CD4-positive, alpha-beta memory T cell (primary cell): ENCODE results near the gene CASP12. TPM values are rescaled to one million over a fixed set of nuclear protein-coding genes. Genes with fewer than 3 reads are reported as not detected.

Source experiments
- CTCF ChIA-PET: fragments of 350-600 bp; sonication (Branson Sonifier 250); formaldehyde crosslinking; loops from one replicate; lab custom pipeline; 2021; ENCODE audit warnings: inconsistent platforms; ENCODE audit not compliant: partially characterized antibody; lab: Charles Lee
- POLR2A ChIA-PET: fragments of 350-600 bp; sonication (Branson Sonifier 250); formaldehyde crosslinking; loops from one replicate; lab custom pipeline; 2021; ENCODE audit not compliant: partially characterized antibody; lab: Charles Lee
- DNase-seq, 5 donors: peaks; one replicate each; pipeline versions ENCODE4 v3.0.0 to v3.0.0-alpha.2; 2020 to 2022; ENCODE audit warnings: mixed read lengths in 1 of 5
- H3K27ac ChIP-seq: one replicate; pipeline ENCODE4 v1.7.0; 2013; ENCODE audit warnings: low read depth, low read length
- H3K27me3 ChIP-seq: 2 replicates; pipeline ENCODE4 v1.7.0; 2013; ENCODE audit warnings: mild to moderate bottlenecking, low read length, moderate library complexity; ENCODE audit not compliant: insufficient read depth
- H3K36me3 ChIP-seq: 2 replicates; pipeline ENCODE4 v1.7.0; 2013; ENCODE audit warnings: mild to moderate bottlenecking, low read length, moderate library complexity; ENCODE audit not compliant: insufficient read depth
- H3K4me1 ChIP-seq: 2 replicates; pipeline ENCODE4 v1.7.0; 2013; ENCODE audit warnings: mild to moderate bottlenecking, low read length, moderate library complexity; ENCODE audit not compliant: insufficient read depth
- H3K4me3 ChIP-seq, 2 donors: one replicate each; pipeline ENCODE4 v1.7.0; 2013; ENCODE audit warnings: low read length in 2 of 2, mild to moderate bottlenecking in 1 of 2
- H3K9me3 ChIP-seq, 2 donors: one replicate each; pipeline ENCODE4 v1.7.0; 2013; ENCODE audit warnings: low read length in 2 of 2, control low read depth in 1 of 2; ENCODE audit not compliant: control insufficient read depth in 1 of 2
- H3K27ac Mint-ChIP-seq, 7 donors: one replicate each; pipeline ENCODE4 v1.8.0; 2020 to 2021; ENCODE audit warnings: mixed read lengths in 7 of 7, mild to moderate bottlenecking in 6 of 7, inconsistent platforms in 3 of 7, moderate library complexity in 3 of 7
- H3K27me3 Mint-ChIP-seq, 2 donors: one replicate each; pipeline ENCODE4 v1.8.0; 2020 to 2021; ENCODE audit warnings: mixed read lengths in 2 of 2
- H3K36me3 Mint-ChIP-seq, 2 donors: one replicate each; pipeline ENCODE4 v1.8.0; 2020 to 2021; ENCODE audit warnings: mixed read lengths in 2 of 2, inconsistent platforms in 1 of 2, mild to moderate bottlenecking in 1 of 2
- H3K4me1 Mint-ChIP-seq, 4 donors: one replicate each; pipeline ENCODE4 v1.8.0; 2020 to 2021; ENCODE audit warnings: mixed read lengths in 4 of 4, mild to moderate bottlenecking in 1 of 4
- H3K4me3 Mint-ChIP-seq, 8 donors: one replicate each; pipeline ENCODE4 v1.8.0; 2020 to 2021; ENCODE audit warnings: mixed read lengths in 8 of 8, mild to moderate bottlenecking in 7 of 8, moderate library complexity in 6 of 8, inconsistent platforms in 3 of 8
- H3K9me3 Mint-ChIP-seq, 8 donors: one replicate each; pipeline ENCODE4 v1.8.0; 2020 to 2021; ENCODE audit warnings: mixed read lengths in 8 of 8, mild to moderate bottlenecking in 5 of 8, inconsistent platforms in 3 of 8, moderate library complexity in 1 of 8
- intact Hi-C: fragments of 100-400 bp; cut with micrococcal nuclease; formaldehyde crosslinking; loops from one replicate; pipeline ENCODE4 v1.15.1; 2023
- polyA plus RNA-seq, 2 donors: library from polyadenylated mRNA; unstranded; fragments of 300-500 nt; fragmentation: Illumina TruSeq; gene quantifications; one replicate each; pipeline ENCODE4 v1.2.3, GENCODE V29; 2021
- total RNA-seq, 2 experiments: library from RNA; stranded (reverse); gene quantifications; one replicate each; pipeline ENCODE4 v1.2.3, GENCODE V29; 2021

CASP12 gene
- total and polyA plus RNA-seq, 4 experiments from 2014 or later: 0.28 TPM; not detected in 3

- DNase-seq: no peak
- H3K27me3 ChIP-seq: no peaks in the 10 kb centered on the region
- intact Hi-C loops: no loop called here
- H3K27ac ChIP-seq: no peak overlapping the region
- peaks cover 13 to 18% of the 10 kb centered on the region in 2 donors for H3K36me3 Mint-ChIP-seq
- no peaks in the 10 kb centered on the region for H3K27me3 Mint-ChIP-seq
- H3K4me3 Mint-ChIP-seq: no peak overlapping the region
- peaks cover 10 to 30% (median 21%) of the 10 kb centered on the region in 8 donors for H3K9me3 Mint-ChIP-seq
- H3K4me1 ChIP-seq: peaks cover 4% of the 10 kb centered on the region
- H3K4me1 Mint-ChIP-seq: peaks cover 11 to 26% (median 16%) of the 10 kb centered on the region in 4 donors
- CTCF ChIA-PET: interaction anchor here (1.3 kb wide), 1 partner anchor 12 kb away, joined by 3 read pairs; no protein-coding TSS in a partner anchor
- no peak overlapping the region for H3K27ac Mint-ChIP-seq
- no peaks in the 10 kb centered on the region for H3K9me3 ChIP-seq
- POLR2A ChIA-PET: no interaction called here
- no peaks in the 10 kb centered on the region for H3K36me3 ChIP-seq
- H3K4me3 ChIP-seq: no peak overlapping the region
Observed at GRCh38 chr11:104928811-104929210, 30.6 kb upstream of the CASP12 start.

GRCh38 chr11:104926771-104927611 is 28.7 kb upstream of the CASP12 start:
- H3K27me3 Mint-ChIP-seq: no peaks in the 10 kb centered on the region
- no peak overlapping the region for H3K27ac Mint-ChIP-seq
- no peak overlapping the region for H3K27ac ChIP-seq
- ChIA-PET POLR2A (interaction anchor here (1.0 kb wide), 1 partner anchor 10 kb away, joined by 3 read pairs; no protein-coding TSS in a partner anchor), CTCF (interaction anchor here (1.4 to 1.5 kb wide), 2 partner anchors 13 to 19 kb away, joined by 3 to 4 read pairs; no protein-coding TSS in a partner anchor)
- H3K4me3 ChIP-seq: no peak overlapping the region
- peaks cover 10 to 34% (median 21%) of the 10 kb centered on the region in 8 donors for H3K9me3 Mint-ChIP-seq
- H3K36me3 ChIP-seq: no peaks in the 10 kb centered on the region
- H3K27me3 ChIP-seq: no peaks in the 10 kb centered on the region
- no peaks in the 10 kb centered on the region for H3K9me3 ChIP-seq
- peaks cover 13 to 18% of the 10 kb centered on the region in 2 donors for H3K36me3 Mint-ChIP-seq
- intact Hi-C loops: no loop called here
- peak in 1 of 5 donors; percentile 35 for DNase-seq
- peaks cover 1 to 10% (median 2%) of the 10 kb centered on the region in 4 donors for H3K4me1 Mint-ChIP-seq
- no peak overlapping the region for H3K4me3 Mint-ChIP-seq
- no peaks in the 10 kb centered on the region for H3K4me1 ChIP-seq

DNA sequence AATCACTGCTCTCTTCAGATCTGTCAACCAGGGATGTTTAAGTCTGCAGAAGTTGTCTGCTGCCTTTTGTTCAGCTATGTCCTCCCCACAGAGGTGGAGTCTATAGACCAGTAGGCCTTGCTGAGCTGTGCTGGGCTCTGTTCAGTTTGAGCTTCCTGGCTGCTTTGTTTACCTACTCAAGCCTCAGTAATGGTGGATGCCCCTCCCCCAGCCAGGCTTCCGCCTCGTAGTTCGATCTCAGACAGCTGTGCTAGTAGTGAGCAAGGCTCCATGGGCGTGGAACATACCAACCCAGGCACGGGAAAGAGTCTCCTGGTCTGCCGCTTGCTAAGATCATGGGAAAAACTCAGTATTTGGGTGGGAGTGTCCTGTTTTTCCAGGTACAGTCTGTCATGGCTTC is 27.6 kb upstream of the CASP12 start:
- H3K27ac ChIP-seq: no peak overlapping the region
- peaks cover 0 to 4% (median 1%) of the 10 kb centered on the region in 4 donors for H3K4me1 Mint-ChIP-seq
- no peaks in the 10 kb centered on the region for H3K27me3 Mint-ChIP-seq
- ChIA-PET CTCF (interaction anchor here (1.5 kb wide), 1 partner anchor 14 kb away, joined by 4 read pairs; no protein-coding TSS in a partner anchor), POLR2A (no interaction called here)
- H3K4me3 Mint-ChIP-seq: no peak overlapping the region
- H3K4me1 ChIP-seq: no peaks in the 10 kb centered on the region
- no peak for DNase-seq
- peaks cover 13 to 18% of the 10 kb centered on the region in 2 donors for H3K36me3 Mint-ChIP-seq
- no peaks in the 10 kb centered on the region for H3K9me3 ChIP-seq
- H3K4me3 ChIP-seq: no peak overlapping the region
- H3K9me3 Mint-ChIP-seq: peaks cover 10 to 34% (median 22%) of the 10 kb centered on the region in 8 donors
- intact Hi-C loops: no loop called here
- no peak overlapping the region for H3K27ac Mint-ChIP-seq
- H3K27me3 ChIP-seq: no peaks in the 10 kb centered on the region
- H3K36me3 ChIP-seq: no peaks in the 10 kb centered on the region

DNA sequence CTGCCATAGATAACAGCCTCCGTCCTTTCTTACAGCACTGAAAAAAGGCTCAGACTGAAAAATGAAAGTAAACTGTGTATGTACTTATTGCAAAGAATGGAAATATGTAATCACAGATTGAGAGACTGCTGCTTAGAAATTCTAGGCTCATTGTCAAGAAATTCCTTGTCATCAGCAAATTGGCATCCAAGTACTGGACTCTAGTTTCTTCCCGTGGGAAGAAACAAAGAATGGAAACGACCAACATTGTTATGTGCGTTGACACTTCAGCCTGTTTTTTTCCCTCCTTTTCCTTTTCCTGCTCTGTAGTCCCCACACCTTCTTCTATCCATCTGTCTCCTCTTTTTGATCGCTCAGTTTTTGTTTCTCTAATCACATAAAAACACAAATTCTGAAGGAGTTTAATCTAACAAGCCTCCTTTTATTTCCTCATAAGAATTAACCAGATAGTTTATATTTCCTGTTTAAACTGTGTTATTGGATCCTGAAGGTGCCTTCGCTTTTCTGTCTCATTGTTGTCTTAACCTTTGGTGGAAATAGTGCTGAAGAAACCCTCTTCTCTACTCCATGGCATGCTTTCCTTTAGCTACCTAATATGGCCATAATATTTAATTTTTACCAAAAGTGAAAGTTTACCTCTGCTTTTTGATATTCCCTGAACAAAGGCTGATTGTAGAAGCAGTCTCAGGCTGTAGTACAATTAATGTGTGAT is 20.0 kb upstream of the CASP12 start:
- H3K4me3 Mint-ChIP-seq: peak overlapping the region; percentile 79 to 99 (median 96)
- H3K27ac Mint-ChIP-seq: peak overlapping the region; percentile 79 to 99 (median 97)
- POLR2A ChIA-PET: interaction anchor here (1.0 to 4.1 kb wide), 6 partner anchors 10 to 212 kb away, joined by 3 to 21 read pairs (median 11); partner anchors contain the start of genes CASP12 and CASP4
- peaks cover 0 to 5% (median under 1%) of the 10 kb centered on the region in 8 donors for H3K9me3 Mint-ChIP-seq
- Histone ChIP-seq H3K9me3 (no peaks in the 10 kb centered on the region), H3K4me3 (peak overlapping the region; percentile 56 to 75), H3K27me3 (no peaks in the 10 kb centered on the region), H3K27ac (peak overlapping the region; percentile 56), H3K4me1 (peaks cover 54% of the 10 kb centered on the region), H3K36me3 (no peaks in the 10 kb centered on the region)
- CTCF ChIA-PET: interaction anchor here (0.7 to 2.3 kb wide), 9 partner anchors 10 to 309 kb away, joined by 3 to 12 read pairs (median 3); no protein-coding TSS in a partner anchor
- peak in 3 of 5 donors; percentile 33 to 46 (median 40) for DNase-seq
- H3K27me3 Mint-ChIP-seq: no peaks in the 10 kb centered on the region
- H3K36me3 Mint-ChIP-seq: peaks cover 0 to 5% of the 10 kb centered on the region in 2 donors
- peaks cover 42 to 67% (median 50%) of the 10 kb centered on the region in 4 donors for H3K4me1 Mint-ChIP-seq
- intact Hi-C loops: loop anchor here (1.0 to 5.0 kb wide), 5 partner anchors 16 to 309 kb away; no protein-coding TSS in a partner anchor

DNA sequence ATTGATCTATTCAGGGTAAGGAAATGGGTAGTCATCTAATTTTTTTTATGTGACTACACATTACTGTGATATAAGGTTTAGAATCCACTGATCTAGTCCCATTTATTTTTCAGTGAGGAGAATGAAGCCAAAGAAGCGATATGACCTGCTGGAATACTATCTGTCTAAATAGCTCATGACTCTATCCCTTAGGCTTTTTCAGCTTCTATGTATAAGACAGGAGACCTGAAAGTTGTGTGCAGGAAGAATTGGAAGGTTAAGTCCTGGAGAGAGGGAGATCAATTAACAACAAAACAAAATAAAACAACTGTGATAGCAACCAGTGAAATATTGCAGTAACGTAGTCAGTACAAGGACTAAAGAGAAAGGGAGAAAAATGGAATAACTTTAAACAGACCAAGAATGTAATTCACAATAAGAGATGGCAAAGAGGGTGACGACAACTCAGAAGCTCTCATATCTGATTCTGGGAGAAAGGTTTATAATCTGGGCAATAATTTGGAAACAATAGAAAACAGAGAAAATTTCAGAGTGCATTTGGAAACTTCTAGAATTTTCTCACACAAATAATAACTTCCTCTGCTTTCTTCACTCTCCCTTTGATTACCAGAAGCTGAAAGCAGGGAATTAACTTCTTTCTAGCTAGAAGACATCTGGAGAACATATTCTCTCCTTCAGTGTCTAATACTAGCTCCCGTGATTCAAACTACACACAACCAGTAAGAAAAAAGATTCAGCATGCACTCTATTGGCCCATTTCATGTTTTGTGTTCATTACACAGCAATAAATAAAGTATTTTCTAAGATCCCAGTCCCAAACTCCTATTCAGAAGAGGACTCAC is 19.2 kb upstream of the CASP12 start:
- peaks cover 0 to 5% (median 0%) of the 10 kb centered on the region in 8 donors for H3K9me3 Mint-ChIP-seq
- POLR2A ChIA-PET: interaction anchor here (0.6 to 4.1 kb wide), 13 partner anchors 9 to 308 kb away, joined by 3 to 21 read pairs (median 3); partner anchors contain the start of genes CASP12 and CASP4
- H3K4me3 ChIP-seq: peak overlapping the region; percentile 56 to 75
- H3K36me3 Mint-ChIP-seq: peaks cover 0 to 5% of the 10 kb centered on the region in 2 donors
- H3K4me1 Mint-ChIP-seq: peaks cover 47 to 74% (median 56%) of the 10 kb centered on the region in 4 donors
- H3K27me3 Mint-ChIP-seq: no peaks in the 10 kb centered on the region
- peak overlapping the region; percentile 79 to 99 (median 97) for H3K27ac Mint-ChIP-seq
- H3K4me1 ChIP-seq: peaks cover 60% of the 10 kb centered on the region
- no peaks in the 10 kb centered on the region for H3K36me3 ChIP-seq
- no peaks in the 10 kb centered on the region for H3K9me3 ChIP-seq
- H3K27ac ChIP-seq: peak overlapping the region; percentile 56
- CTCF ChIA-PET: interaction anchor here (0.9 to 2.3 kb wide), 8 partner anchors 11 to 309 kb away, joined by 3 to 12 read pairs (median 4); no protein-coding TSS in a partner anchor
- H3K27me3 ChIP-seq: no peaks in the 10 kb centered on the region
- peak overlapping the region; percentile 79 to 99 (median 96) for H3K4me3 Mint-ChIP-seq
- intact Hi-C loops: loop anchor here (1.0 to 5.0 kb wide), 6 partner anchors 17 to 309 kb away; no protein-coding TSS in a partner anchor
- DNase-seq: peak in 1 of 5 donors; percentile 46

DNA sequence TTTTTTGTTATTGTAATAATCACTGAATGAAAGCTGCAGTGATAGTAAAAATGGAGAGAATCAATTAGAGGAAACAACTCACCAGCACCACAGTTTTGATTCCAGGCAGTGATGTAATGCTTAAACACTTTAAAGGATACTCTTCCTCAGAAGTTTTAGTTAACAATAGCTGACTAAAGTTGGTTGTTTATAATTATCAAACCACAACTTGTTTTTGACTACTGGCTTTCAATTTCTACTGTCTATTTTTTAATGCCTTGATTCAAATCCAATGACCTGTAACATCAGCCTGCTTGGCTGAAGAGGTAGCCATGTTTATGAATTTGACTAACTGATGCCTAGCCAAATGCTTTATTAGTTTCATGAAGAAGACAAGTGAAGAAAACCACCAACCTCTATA is 18.2 kb upstream of the CASP12 start:
- H3K4me3 ChIP-seq: peak overlapping the region in 1 of 2 donors; percentile 56
- no peaks in the 10 kb centered on the region for H3K9me3 ChIP-seq
- H3K4me1 ChIP-seq: peaks cover 65% of the 10 kb centered on the region
- no peak for DNase-seq
- no peaks in the 10 kb centered on the region for H3K36me3 ChIP-seq
- no peaks in the 10 kb centered on the region for H3K27me3 Mint-ChIP-seq
- ChIA-PET POLR2A (interaction anchor here (0.7 to 4.1 kb wide), 10 partner anchors 10 to 307 kb away, joined by 3 to 21 read pairs (median 3); partner anchors contain the start of genes CASP12 and CASP4), CTCF (interaction anchor here (0.6 to 2.3 kb wide), 3 partner anchors 13 to 30 kb away, joined by 3 to 12 read pairs (median 4); no protein-coding TSS in a partner anchor)
- H3K27ac Mint-ChIP-seq: peak overlapping the region; percentile 79 to 99 (median 94)
- H3K4me1 Mint-ChIP-seq: peaks cover 52 to 73% (median 60%) of the 10 kb centered on the region in 4 donors
- H3K9me3 Mint-ChIP-seq: peaks cover 0 to 2% (median 0%) of the 10 kb centered on the region in 8 donors
- no peaks in the 10 kb centered on the region for H3K27me3 ChIP-seq
- peaks cover 0 to 5% of the 10 kb centered on the region in 2 donors for H3K36me3 Mint-ChIP-seq
- peak overlapping the region; percentile 56 for H3K27ac ChIP-seq
- intact Hi-C loops: loop anchor here (1.0 to 5.0 kb wide), 3 partner anchors 18 to 50 kb away; partner anchors contain the start of gene CASP12
- H3K4me3 Mint-ChIP-seq: peak overlapping the region; percentile 84 to 99 (median 96)
